Nephron progenitor cell (in vitro differentiated cells): Measurements from ENCODE around the gene BBIP1.

Experiments
- DNase-seq: peaks from one replicate; pipeline ENCODE4 v3.0.0; 2021
- H3K27ac Mint-ChIP-seq: 2 replicates; pipeline ENCODE4 v1.8.0; 2021; ENCODE audit warnings: mild to moderate bottlenecking, moderate library complexity, mixed read lengths
- H3K27me3 Mint-ChIP-seq: 2 replicates; pipeline ENCODE4 v1.8.0; 2021; ENCODE audit warnings: mild to moderate bottlenecking, low read depth, mixed read lengths; ENCODE audit not compliant: poor library complexity
- H3K36me3 Mint-ChIP-seq: 2 replicates; pipeline ENCODE4 v1.8.0; 2021; ENCODE audit warnings: low read depth, mixed read lengths
- H3K4me1 Mint-ChIP-seq: 2 replicates; pipeline ENCODE4 v1.8.0; 2021; ENCODE audit warnings: mixed read lengths
- H3K4me3 Mint-ChIP-seq: 2 replicates; pipeline ENCODE4 v1.8.0; 2021; ENCODE audit warnings: mild to moderate bottlenecking, moderate library complexity, mixed read lengths
- H3K9me3 Mint-ChIP-seq: 2 replicates; pipeline ENCODE4 v1.8.0; 2021; ENCODE audit warnings: mild to moderate bottlenecking, moderate library complexity, mixed read lengths
- TF ChIP-seq, protein P1 (sequence below): fragments of 200-600 bp; sonication (generic); IDR thresholded peaks from 2 replicates; pipeline ENCODE4 v1.5.0; 2021; ENCODE audit warnings: antibody characterized with exemption

Gene BBIP1

GRCh38 chr10:110860576-110861241 lies 58.3 kb downstream of the BBIP1 start:
- H3K9me3 Mint-ChIP-seq, result peaks cover 4% of the 10 kb centered on the region
- H3K4me3 Mint-ChIP-seq, result no peak overlapping the region
- TF ChIP-seq, protein P1, sequence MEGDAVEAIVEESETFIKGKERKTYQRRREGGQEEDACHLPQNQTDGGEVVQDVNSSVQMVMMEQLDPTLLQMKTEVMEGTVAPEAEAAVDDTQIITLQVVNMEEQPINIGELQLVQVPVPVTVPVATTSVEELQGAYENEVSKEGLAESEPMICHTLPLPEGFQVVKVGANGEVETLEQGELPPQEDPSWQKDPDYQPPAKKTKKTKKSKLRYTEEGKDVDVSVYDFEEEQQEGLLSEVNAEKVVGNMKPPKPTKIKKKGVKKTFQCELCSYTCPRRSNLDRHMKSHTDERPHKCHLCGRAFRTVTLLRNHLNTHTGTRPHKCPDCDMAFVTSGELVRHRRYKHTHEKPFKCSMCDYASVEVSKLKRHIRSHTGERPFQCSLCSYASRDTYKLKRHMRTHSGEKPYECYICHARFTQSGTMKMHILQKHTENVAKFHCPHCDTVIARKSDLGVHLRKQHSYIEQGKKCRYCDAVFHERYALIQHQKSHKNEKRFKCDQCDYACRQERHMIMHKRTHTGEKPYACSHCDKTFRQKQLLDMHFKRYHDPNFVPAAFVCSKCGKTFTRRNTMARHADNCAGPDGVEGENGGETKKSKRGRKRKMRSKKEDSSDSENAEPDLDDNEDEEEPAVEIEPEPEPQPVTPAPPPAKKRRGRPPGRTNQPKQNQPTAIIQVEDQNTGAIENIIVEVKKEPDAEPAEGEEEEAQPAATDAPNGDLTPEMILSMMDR, result no peak
- peaks cover 35% of the 10 kb centered on the region for H3K4me1 Mint-ChIP-seq
- H3K27me3 Mint-ChIP-seq, result peaks cover 3% of the 10 kb centered on the region
- no peak for DNase-seq
- no peak overlapping the region for H3K27ac Mint-ChIP-seq
- H3K36me3 Mint-ChIP-seq, result no peaks in the 10 kb centered on the region

- DNase-seq, result no peak
Measured at GRCh38 chr10:110859973-110860376, 59.0 kb downstream of the BBIP1 start.

DNA sequence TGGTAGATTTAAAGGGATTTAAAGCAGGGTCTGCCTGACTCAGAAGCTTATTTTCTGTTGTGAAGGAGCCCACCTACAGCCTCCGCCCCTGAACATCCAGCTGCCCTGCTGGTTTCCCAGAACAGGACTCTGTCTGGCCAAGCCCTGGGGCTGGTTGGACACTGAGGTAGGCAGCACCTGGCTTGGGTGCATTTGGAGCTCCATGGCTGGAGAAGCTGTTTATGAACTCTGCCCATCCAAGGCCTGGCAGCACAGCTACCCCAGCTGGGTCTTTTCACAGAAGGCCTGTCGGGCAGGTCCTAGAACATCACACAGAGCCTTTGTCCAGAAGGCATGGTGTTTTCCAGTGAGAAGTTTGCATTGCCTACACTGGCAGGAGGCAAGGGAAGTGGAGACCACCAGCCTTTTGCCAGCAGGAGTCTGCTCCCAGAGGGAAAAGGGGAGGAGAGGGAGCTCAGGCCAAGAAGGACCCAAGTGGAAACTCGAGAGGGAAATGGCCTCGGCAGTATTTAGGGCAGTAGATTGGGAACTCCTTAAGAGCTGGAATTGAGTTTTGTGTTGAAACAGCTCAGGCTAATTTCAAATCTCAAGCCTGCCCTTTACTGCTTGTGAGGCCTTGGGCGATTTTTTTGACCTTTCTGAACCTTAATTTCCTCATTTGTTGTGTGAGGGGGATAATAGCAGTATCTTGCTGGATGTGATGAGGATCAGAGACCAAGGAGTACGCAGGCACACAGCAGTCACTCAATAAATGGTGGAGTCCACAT lies 59.6 kb downstream of the BBIP1 start:
- Mint-ChIP-seq H3K27ac (no peak overlapping the region), H3K27me3 (peaks cover 3% of the 10 kb centered on the region), H3K36me3 (no peaks in the 10 kb centered on the region), H3K4me3 (no peak overlapping the region), H3K4me1 (peaks cover 22% of the 10 kb centered on the region), H3K9me3 (peaks cover 10% of the 10 kb centered on the region)
- TF ChIP-seq, protein P1, result no peak
- no peak for DNase-seq

More at GRCh38 chr10:110859973-110860376, 59.0 kb downstream of the BBIP1 start:
- Mint-ChIP-seq H3K4me3 (no peak overlapping the region), H3K27ac (peak overlapping the region; percentile 16), H3K9me3 (peaks cover 10% of the 10 kb centered on the region), H3K36me3 (no peaks in the 10 kb centered on the region), H3K27me3 (peaks cover 3% of the 10 kb centered on the region), H3K4me1 (peaks cover 27% of the 10 kb centered on the region)
- TF ChIP-seq, protein P1, result no peak

GRCh38 chr10:110858297-110858934 lies 60.6 kb downstream of the BBIP1 start:
- no peak for DNase-seq
- TF ChIP-seq, protein P1, result no peak
- no peaks in the 10 kb centered on the region for H3K36me3 Mint-ChIP-seq
- H3K4me1 Mint-ChIP-seq, result peaks cover 20% of the 10 kb centered on the region
- H3K4me3 Mint-ChIP-seq, result no peak overlapping the region
- H3K27ac Mint-ChIP-seq, result no peak overlapping the region
- peaks cover 3% of the 10 kb centered on the region for H3K27me3 Mint-ChIP-seq
- H3K9me3 Mint-ChIP-seq, result peaks cover 10% of the 10 kb centered on the region

GRCh38 chr10:110857265-110858171 lies 61.5 kb downstream of the BBIP1 start:
- H3K9me3 Mint-ChIP-seq, result peaks cover 10% of the 10 kb centered on the region
- H3K27ac Mint-ChIP-seq, result no peak overlapping the region
- H3K4me3 Mint-ChIP-seq, result no peak overlapping the region
- TF ChIP-seq, protein P1, result no peak
- no peaks in the 10 kb centered on the region for H3K36me3 Mint-ChIP-seq
- peaks cover 20% of the 10 kb centered on the region for H3K4me1 Mint-ChIP-seq
- peaks cover 3% of the 10 kb centered on the region for H3K27me3 Mint-ChIP-seq
- DNase-seq, result no peak
